Measurements from ENCODE around the gene SIRPD.
"Not testable (repeated sequence)": the region's sequence is repeated elsewhere in the genome, so short reads cannot be mapped to it uniquely, and the experiment has no call there.

SIRPD gene

DNA sequence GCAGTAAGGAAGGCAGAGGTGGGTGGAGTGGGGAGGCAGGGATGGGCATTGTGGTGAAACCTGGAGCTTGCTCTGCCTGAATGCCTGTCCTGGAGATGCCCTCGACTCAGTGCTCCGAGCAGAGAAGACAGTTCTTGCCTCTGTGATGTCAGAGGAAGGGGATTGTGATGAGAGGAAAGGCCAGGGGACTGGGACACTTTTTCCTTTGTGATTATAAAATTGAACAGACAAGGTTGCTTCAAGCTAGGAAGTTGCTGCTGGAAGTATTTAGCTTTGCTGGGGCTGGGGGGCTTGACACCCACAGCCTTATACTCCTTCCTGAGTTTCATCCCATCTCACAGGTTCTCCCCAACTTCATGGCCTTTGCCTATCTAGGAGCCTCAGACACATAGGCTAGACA, at the start of gene SIRPD:
SIRPD (minus strand) TSS at position 101 of the 400 bp plus-strand sequence; CDS start at position 49, 52 bp downstream.
- no peak for DNase-seq

- no peak for DNase-seq
Observed at GRCh38 chr20:1600736-1601135, 43.2 kb upstream of the SIRPD start.

DNA sequence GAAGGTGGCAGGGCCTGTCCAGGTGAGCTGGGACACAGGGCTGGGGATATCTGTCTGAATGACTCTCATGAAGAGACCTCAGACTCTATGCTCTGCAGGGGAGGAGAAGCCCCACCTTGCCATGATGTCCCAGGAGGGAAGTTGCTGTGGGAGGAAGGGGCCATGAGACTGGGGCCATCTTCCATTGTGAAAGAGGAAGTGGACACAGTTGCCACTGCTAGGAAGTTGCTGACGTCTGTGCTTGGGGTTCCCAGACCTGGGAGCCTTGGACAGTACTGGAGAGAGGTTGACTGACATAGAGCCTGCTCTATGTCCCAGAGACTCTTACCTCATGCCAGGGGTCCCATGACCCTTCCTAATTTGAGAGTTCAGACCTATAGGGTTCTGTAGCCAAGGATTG, 37.8 kb upstream of the SIRPD start:
- no peak for DNase-seq

DNA sequence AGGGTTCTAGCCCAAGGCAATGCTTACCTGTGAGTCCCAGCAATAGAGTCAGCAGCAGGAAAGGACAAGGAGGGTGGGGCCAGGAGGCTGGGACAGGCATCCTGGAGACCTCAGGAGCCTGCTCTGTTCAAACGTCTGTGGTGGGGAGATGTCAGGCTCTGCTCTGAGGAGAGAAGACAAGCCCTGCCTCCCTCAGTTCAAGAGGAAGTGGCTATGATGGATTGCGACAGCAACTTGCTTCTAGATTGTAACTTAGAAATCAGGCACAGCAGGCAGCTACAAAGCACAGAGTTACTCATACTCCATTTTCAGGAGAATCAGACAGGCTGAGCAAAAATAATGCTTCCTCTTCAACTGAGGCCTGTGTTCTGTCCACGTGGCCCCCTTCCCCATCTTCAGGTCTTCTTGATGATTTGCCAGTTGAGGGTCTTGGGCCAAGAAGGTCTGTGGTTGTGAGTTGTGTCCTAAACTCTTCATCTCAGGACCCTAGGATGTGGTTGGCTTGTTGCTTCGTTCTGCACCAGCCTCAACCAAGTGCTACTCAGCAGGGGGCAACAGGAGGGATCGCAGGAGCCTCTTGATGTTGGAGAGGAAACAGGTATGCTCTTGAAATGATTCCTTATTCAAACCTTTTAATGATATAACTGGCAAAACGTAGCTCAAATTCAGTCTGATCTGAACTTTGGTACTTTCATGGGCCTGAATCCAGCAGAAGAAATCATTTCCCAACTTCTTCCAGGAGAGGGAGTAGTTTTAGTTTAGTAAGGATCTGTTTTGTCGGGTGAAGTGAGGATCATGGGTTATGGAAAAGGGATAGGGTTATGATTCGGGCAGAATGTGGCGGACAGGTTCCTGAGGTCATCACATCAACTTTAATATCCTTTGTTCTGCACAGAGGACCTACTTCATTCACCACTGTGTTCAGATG, 31.3 kb upstream of the SIRPD start:
- peak; percentile 10 for DNase-seq

GRCh38 chr20:1587781-1588532, 30.5 kb upstream of the SIRPD start:
- DNase-seq, result no peak

GRCh38 chr20:1579488-1579887, 22.0 kb upstream of the SIRPD start:
- no peak for DNase-seq

DNA sequence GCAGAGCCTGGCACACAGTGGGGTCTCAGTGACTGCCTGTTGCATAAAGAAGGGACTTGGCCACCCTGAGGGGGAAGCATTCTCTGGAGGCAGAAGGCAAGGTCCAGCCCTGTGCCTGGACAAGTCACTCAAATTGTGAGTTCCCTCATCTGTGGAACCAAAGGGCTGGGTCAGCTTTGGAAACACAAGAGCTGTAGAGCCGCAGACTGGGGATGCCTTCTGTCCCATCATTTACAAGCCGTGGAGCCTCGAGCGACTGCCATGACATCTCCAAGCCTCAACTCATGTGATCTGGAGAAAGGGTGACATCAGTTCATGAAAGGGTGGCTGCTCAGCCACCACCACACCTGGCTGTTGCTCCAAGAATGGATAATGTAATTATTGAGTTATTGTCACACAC, 20.4 kb upstream of the SIRPD start:
- DNase-seq, result no peak

- DNase-seq, result not testable (repeated sequence)
Observed at GRCh38 chr20:1577313-1577712, 19.8 kb upstream of the SIRPD start.

GRCh38 chr20:1576641-1577040, 19.1 kb upstream of the SIRPD start:
- no peak for DNase-seq

DNA sequence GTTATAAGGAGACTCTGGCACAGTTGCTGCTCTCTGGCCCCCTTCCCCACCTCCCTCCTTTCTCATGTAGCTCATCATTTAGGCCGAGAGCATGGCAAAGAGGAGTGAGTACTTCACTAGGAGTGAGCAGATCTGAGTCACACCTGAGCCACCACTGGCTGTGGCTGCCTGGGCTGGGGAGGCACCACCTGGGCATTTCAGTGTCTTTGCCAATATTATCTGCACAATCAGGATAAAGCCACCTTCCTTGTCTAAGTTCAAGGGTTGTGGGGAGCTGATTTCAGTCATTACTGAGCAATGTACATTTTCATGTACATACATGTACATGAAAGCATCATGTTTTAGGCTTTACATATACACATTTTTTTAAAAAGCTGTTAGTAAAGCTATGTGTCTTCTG, 18.5 kb upstream of the SIRPD start:
- not testable (repeated sequence) for DNase-seq

GRCh38 chr20:1571583-1571982, 14.1 kb upstream of the SIRPD start:
- DNase-seq, result not testable (repeated sequence)

GRCh38 chr20:1569415-1569881, 11.9 kb upstream of the SIRPD start:
- DNase-seq, result no peak

GRCh38 chr20:1568163-1568490, 10.6 kb upstream of the SIRPD start:
- no peak for DNase-seq

DNA sequence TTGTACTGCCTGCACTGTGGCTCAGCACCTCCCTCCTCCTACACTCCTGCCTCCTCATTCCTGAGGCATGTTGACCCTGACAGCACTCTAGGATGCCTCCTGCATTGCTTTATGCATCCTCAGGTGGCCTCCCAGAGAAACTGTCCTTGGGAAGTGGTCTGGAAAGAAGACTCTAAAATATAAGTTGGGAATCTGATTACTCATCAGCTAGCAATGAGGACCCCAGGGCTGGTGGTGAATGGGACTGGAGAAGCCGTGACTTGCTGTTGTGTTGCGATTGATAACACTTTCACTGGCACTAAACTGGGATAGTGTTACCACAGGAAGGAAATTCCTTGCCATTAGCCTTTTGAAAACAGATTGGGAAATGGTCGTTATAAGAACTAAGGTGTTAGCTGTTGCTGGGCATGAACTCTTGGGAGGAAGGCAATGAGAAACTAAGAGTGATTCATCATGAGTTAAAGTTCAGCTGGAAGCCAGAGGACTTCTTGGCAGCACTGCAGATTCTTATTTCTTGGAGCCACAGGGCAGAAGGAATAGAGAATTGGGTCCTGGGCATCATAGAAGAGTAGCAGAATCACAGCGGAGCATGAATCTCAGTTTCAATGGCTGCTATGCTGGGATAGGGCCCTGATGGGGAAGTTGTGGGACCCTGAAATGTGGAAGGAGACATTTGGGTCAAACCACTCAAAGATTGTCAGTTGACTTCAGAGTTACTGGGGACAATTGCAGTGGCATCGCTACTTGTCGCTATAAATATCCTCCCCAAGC, 10.1 kb upstream of the SIRPD start:
- DNase-seq, result no peak

DNA sequence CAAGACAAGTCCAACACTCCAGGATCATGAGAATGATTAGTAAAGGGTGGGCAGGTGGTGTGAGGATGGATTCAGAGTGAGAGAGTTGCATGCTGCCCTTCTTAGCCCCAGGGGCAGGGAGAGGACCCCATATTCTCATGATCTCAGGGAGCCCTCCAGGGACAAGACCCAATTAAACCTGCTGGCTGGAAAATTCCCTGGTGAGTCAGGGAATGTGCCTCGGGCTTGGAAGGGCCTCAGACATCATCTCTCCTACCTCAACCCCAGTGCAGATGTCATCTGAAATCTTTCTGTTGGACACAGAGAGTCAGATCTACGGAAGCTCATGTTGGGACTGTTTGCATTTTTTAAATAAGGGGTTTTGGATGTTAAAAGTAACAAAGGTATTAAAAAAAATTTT, 9.2 kb upstream of the SIRPD start:
- no peak for DNase-seq

- DNase-seq, result no peak
Observed at GRCh38 chr20:1565461-1565860, 8.0 kb upstream of the SIRPD start.

DNA sequence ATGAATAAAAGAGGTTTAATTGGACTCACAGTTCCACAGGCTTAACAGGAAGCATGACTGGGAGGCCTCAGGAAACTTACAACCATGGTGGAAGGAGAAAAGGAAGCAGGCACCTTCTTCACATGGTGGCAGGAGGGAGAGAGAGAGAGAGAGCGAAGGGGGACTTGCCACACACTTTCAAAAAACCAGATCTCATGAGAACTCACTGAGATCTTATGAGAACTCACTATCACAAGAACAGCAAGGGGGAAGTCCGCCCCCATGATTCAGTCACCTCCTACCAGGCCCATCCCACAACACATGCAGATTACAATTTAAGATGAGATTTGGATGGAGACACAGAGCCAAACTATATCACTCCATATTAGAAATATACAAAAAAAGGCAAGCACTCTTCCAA, 6.1 kb upstream of the SIRPD start:
- DNase-seq, result no peak

DNA sequence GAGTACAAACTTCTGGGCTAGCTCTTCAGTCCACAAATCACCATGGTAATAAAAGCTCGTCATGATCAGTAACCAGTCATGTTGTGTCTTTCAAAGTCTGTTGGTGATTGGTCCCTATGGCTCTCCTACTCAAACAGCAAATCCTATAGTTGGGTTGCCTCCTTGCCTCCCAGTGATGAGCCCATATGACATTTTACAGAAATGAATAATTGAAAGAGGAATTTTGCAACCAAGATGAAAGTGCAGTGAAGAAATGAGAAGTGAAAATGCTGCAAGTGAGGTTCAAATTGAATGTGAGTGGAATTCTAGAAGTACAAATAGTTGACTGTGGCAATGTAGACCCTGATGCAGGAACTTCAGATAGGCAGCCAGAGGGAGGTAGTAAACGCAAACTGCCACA, 5.1 kb upstream of the SIRPD start:
- no peak for DNase-seq

DNA sequence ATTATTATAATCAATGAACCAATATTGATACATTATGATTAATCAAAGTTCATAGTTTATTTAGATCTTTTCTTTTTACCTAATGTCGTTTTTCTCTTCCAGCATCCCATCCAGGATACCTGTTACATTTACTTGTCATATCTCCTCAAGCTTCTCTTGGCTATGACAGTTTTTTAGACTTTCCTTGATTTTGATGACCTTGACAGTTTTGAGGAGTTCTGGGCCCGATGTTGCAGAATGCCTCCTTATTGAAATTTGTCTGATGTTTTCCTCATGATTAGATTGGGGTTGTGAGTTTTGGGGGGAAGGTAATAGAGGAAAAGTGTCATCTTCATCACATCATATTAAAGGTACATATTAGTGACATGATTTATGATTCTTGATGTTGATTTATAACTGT, 3.8 kb upstream of the SIRPD start:
- no peak for DNase-seq

- peak; percentile 12 for DNase-seq
Observed at GRCh38 chr20:1555952-1556351, 1.6 kb downstream of the SIRPD start.

- no peak for DNase-seq
Observed at GRCh38 chr20:1539816-1540419, 17.6 kb downstream of the SIRPD start.

GRCh38 chr20:1538655-1539054, 18.9 kb downstream of the SIRPD start:
- DNase-seq, result no peak

GRCh38 chr20:1537731-1538058, 19.8 kb downstream of the SIRPD start:
- DNase-seq, result no peak

Data from NCI-H82 (cell line).